HG02885 (cell line): ENCODE results near the gene TRAF2.

Source experiments
- ATAC-seq: cut with Tn5 transposase; IDR thresholded peaks from one replicate; pipeline ENCODE4 v1.9.1; 2021; ENCODE audit warnings: mild to moderate bottlenecking; ENCODE audit not compliant: unreplicated experiment, poor library complexity

TRAF2 gene

DNA sequence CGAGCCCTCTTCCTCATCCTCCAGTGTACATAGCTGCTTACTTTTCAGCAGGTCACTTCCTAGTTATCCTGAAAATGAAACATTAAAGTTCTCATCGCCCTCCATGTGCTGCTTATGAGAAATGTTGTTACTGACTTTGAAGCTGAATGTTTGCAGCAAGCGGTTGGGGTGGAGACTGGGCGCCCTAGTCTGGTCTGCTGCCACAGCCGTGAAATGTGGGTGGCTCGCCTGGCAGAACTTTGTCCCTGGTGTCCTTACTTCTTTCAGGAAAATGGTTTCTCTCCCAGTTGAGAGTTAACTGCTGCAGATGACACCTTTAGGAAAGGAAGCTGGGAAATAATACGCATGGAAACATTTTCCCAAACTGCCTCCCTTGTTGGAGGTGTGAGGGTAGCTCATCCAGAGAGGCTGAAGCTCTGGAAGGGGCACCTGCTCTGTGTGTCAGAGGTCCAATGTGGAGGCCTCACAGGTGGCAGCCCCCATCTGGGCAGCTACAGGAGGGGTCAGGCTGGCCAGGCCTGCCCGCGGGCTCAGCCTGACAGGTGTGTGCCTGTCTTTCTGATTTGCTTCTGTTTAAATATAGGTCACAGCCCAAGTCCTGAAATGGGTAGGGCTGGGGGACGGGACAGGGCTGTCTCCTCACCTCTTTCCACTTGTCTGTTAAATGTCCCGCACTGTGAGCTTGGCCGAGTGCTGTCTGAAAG lies 24.0 kb downstream of the TRAF2 start:
- ATAC-seq: no peak

DNA sequence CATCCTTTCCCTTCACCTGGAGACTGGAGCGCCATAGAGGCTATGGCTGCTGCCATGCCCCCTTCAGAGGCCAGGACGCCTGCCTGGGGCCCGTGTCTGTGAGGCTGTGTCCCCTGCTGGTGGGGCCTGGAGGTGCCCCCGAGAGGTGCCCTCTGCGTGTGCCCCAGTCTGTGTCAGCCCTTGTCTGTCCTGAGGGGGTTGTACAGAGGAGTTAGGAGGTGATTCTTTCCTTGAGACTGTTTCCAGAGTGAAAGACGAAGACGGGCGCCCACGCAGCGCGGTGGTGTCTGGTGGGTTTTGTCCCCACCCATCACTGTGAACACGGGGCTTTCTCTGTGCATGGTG lies 24.6 kb downstream of the TRAF2 start:
- ATAC-seq: no peak

DNA sequence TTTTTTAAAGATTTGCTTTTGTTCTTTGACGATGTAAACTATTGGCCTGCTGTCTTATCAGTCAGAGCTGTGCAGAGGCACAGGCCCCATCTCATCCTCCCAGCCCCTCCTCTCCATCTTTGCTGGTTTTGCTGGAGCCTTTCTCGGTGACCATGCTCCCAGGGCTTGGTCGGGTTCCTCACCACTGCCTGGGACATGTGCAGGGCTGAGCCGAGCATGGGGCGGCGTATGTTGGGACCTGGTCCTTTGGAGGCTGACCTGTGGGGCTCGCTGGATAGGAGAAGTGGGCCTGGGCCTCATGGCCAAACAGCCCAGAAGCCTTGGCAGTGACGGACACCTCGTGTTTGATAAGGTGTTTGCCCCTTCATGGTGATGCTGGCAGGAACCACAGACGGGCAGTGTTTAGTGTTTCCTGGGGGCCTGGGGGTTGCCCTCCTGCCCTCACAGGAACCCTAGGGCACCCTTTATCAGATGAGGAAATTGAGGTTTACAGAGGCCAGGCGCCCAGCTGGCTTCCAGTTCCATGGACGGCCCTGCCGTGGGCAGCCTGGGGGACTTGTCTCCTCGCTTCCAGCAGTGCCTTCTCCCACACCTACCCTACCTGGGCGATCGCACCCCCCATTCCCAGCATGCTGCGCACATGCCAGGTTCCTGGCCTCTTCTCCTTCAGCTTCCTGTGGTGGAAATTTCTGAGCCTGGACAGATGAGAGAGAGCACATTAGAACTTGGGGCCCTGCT lies 27.6 kb downstream of the TRAF2 start:
- no peak for ATAC-seq

DNA sequence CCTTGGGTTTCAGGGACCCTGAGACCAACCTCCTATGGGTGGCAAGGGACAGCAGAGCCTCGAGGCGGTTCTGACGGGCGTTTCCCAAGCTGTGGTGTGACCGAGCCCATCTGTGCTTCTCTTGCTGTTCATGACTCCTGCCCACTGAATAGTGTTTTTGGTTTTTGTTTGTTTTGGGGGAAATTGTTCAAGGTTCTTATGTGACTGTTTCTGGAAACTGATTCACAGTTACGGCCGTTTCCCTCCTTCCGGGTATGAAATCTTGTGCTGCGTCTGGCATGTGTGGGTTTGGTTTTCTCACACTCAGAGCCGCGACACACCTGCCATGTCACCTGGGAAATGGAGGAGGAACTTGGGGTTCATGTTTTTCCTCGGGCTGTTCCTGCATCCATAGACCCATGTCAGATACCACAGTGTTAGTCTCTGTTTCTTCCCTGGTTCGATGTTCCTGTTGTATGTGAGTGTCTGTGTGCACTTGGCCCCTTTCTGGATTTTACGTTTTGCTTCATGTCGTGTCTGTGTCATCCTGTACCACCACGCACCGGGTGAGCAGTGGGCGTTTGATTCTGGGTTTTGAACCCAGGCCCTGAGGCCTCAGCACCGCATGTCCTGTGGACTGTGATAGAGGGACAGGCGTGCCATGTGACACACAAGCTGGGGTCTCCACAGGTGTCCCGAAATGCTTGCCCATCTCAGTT lies 29.5 kb downstream of the TRAF2 start:
- no peak for ATAC-seq

DNA sequence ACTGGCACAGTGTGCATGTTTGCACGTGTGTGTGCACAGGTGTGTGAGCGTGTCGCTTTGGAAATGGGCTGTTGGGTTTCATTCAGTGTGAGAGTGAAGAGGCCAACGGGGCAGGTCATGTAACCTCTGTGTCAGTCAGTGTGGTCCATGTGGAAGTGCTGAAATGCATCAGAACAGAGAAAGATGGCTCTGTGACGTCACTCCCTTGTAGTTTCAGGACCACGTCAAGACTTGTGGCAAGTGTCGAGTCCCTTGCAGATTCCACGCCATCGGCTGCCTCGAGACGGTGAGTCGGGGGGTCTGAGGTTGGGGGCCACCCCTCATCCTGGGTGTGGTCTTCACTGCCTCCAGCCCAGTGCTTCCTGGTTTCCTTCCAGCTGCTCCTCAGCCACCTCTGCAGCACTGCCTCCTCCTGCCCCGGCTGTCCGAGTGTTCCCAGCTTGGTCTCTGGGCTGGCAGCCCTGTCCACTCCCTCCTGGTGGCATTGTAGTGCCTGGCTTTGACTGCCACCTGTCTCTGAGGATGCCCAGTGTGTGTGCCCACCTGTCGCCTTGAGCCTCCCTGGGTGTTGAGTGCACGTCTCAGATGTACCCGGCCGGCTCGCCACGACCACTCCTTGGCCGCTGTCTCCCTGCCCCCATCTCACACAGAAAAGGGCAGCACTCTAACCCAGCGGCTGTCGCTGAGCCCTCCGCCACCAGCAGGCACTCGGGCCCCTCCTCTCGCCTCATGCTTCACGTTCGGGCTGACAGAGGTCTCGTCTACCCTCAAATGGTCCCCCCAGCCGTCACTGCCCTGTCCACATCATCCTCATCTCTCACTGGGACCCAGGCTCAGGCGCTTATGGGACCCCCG lies 30.2 kb downstream of the TRAF2 start:
- ATAC-seq: no peak

DNA sequence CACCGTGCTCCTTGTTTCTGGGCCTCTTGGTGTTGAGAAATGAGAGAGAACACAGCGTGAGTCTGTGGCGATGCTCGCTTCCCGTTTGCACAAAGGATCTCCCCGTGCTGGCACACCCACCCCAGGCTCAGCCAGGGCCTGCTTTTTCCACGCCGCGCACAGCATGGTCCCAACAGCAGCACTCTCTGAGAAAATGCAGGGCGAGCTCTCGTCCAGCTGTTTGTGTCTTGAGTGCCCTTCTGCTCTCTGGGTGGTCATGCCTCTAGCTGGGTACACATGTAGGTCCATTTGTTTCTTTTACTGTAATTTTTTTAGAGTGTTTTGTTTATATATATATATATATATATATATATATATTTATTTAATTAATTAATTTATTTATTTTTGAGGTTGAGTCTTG lies 31.6 kb downstream of the TRAF2 start:
- ATAC-seq: no peak

DNA sequence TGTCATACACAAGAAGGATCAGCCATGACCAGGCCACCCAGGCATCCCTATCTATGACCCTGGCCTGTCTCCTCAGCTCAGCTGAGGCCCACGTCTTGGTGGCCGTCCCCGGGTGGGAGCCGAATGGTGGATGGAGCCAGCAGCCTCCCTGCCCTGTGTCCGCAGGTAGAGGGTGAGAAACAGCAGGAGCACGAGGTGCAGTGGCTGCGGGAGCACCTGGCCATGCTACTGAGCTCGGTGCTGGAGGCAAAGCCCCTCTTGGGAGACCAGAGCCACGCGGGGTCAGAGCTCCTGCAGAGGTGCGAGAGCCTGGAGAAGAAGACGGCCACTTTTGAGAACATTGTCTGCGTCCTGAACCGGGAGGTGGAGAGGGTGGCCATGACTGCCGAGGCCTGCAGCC lies 33.8 kb downstream of the TRAF2 start:
- no peak for ATAC-seq

DNA sequence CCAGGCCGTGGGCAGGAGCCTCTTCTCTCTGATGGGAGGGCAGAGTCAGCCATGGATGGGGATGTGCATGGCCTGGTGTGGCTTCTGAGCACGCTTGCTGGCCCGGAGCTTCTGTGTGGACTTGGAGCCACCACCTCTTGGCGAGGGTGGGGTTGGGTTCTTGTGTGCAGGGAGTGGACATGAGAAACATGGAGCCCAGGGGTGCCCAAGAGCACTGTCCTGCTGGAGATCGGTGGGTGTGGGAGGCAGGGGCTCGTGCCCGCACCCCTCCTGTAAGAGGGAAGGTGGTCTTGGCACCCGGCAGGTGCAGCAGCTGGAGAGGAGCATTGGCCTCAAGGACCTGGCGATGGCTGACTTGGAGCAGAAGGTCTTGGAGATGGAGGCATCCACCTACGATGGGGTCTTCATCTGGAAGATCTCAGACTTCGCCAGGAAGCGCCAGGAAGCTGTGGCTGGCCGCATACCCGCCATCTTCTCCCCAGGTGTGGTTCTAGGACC lies 34.5 kb downstream of the TRAF2 start:
- ATAC-seq: no peak

DNA sequence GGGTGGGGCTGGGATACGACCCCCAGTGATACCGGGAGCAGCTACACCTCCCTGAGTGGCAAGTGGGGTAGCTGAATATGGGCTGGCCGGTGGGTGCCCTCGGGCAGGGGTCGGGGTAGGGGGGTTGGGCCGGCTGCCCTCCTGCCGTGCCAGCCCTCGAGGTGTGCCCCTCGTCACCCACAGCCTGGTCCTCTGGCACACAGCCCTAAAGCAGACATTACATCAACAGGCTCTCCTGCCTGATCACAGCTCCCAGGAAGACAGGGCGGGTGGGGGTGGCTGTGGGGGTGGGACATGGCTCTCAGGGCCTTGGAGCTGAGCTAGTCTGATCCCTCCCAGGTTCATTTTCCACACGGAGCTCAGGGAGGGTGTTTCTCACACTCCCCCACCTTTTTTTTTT lies 35.0 kb downstream of the TRAF2 start:
- no peak for ATAC-seq

DNA sequence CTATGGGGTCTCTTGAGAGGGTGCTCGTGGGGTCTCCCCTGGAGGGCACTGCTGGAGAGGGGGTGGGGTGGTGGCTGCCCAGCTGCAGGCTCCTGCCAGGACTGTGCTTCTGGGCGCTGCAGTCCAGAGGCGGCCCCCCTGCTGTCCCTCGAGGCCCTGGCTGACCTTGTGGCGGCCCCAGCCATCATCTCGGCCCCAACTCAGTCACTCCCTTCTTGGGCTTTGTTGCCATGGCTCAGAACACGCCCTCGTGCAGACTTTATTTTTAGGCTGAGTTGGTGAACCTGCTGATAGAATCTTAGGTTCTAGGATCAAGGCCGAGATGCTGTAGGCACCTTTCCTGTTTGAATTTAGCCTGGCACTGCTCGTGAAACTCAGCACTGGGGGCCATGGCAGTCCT lies 35.4 kb downstream of the TRAF2 start:
- ATAC-seq: no peak

DNA sequence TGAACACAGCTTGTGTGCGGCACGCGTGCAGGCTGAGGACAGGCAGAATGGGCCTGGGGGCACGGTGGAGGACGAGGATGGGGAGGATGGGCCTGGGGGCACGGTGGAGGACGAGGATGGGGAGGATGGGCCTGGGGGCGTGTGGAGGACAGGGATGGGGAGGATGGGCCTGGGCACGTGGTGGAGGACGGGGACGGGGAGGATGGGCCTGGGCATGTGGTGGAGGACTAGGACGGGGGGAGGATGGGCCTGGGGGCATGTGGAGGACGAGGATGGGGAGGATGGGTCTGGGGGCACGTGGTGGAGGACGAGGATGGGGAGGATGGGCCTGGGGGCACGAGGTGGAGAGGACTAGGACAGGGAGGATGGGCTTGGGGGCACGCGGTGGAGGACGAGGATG lies 36.2 kb downstream of the TRAF2 start:
- ATAC-seq: no peak

DNA sequence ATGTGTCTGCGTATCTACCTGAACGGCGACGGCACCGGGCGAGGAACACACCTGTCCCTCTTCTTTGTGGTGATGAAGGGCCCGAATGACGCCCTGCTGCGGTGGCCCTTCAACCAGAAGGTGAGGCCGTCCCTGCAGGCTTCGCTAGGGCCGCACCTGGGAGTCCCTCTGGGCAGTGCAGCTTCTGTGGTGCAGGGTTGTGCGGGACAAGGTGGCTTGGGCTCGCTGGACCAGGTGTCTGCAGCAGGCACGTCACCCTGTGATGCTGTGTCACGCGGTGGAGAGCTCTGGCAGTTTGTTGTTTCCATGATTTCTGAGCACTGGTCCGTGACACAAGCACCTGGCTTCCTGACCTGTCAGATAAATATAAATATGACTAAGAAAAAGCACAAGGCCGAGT lies 37.6 kb downstream of the TRAF2 start:
- no peak for ATAC-seq

DNA sequence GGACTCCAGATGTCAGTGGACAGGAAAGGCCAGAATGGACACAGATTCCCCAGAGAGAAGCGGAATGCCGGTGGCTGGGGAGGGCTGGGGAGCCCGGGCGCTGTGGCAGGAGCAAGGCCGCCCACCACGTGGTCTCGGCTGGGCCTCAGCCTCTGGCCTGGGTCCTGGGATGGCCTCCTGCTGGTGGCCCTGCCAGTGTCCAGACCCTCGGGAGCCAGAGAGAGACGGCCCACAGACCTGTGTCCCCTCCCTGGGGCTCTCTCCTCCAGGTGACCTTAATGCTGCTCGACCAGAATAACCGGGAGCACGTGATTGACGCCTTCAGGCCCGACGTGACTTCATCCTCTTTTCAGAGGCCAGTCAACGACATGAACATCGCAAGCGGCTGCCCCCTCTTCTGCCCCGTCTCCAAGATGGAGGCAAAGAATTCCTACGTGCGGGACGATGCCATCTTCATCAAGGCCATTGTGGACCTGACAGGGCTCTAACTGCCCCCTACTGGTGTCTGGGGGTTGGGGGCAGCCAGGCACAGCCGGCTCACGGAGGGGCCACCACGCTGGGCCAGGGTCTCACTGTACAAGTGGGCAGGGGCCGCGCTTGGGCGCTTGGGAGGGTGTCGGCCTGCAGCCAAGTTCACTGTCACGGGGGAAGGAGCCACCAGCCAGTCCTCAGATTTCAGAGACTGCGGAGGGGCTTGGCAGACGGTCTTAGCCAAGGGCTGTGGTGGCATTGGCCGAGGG lies 39.3 kb downstream of the TRAF2 start:
- ATAC-seq: no peak

DNA sequence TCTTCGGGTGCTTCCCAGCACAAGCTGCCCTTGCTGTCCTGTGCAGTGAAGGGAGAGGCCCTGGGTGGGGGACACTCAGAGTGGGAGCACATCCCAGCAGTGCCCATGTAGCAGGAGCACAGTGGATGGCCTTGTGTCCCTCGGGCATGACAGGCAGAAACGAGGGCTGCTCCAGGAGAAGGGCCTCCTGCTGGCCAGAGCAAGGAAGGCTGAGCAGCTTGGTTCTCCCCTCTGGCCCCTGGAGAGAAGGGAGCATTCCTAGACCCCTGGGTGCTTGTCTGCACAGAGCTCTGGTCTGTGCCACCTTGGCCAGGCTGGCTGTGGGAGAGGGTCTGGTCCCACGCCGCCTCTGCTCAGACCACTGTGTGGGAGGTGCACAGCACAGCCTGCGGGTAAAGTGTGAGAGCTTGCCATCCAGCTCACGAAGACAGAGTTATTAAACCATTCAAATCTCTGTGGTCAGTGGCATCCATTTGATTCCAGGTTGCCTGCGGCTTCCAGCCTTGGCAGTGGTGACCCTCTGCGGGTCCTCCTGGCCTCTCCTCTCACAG lies 39.9 kb downstream of the TRAF2 start:
- no peak for ATAC-seq

DNA sequence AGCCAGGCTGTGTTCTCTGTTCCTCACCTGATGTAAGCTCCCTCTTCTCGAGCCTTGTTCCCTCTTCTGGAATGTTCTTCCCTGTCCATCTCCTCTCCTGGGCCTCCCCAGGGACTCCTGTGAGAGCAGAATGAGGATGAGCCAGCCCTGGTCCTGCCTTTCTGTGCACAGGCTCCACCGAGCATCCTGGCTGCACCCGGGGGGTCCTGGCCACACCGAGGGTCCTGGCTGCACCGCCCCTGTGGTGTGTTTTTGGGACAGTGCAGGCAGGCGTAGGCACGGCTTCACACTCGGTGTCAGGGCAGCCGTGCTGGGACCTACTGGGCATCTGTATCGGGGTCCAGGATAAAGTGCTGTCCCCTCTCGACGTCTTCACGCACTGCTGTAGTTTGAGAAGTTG lies 40.4 kb downstream of the TRAF2 start:
- no peak for ATAC-seq

DNA sequence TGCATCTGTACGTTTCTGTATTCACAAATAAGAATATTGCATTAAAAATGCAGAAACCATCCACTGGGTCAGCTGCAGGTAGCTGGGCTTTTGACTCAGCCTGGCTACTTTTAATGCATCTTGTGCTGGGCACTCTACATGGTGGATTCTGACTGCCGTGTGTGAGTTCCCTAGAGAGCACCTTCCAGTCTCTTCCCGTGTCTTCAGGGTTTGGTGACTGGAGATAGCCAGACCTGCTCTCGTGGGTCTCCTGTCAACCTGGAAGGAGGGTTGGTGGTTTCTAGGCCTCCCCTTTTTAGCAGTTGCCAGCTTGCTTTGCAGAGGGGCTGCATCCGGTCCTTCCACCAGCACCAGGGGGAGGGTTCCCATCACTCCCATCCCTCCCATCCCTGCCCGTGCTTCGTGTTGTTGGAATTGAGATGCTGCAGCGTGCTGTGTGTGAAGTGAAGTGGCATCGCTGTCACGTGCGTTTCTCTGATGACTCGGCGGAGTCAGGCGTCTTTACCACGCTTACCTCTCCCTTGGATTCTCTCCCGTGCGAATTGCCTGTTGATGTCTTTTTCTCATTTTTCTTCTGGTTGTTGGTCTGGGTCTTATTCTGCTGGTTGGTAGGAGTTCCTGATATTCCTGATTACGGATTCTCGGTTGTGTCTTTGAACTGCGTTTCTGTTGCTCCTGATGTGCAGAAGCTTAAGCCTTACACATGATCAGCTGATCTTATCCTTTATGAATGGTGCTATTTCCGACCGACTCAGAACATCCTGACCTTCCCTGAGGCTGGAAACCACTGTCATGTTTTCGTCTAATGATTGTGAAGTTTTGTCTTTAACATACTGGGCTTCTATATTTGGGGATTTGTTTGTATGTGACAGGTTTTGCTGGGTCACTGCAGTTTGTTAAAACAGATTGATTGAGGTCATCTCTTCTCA lies 41.3 kb downstream of the TRAF2 start:
- ATAC-seq: no peak

DNA sequence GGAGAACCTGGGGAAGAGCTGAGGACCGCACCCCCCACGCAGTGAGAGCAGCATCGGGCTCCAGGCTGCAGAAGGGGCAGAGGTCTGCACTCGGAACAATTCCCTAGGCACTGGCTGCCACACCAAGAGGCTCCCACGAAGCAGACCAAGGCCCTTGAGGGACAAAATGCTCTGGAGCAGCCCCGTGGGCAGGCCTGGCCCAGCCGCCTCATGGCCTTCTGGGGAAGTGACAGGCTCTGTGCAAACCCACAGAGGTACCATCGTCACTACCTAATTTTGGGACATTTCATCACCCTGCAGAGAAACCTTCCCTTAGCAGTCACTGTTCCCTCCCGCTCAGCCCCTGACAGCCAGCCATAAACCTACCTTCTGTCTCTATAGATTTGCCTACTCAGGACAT lies 42.3 kb downstream of the TRAF2 start:
- no peak for ATAC-seq

DNA sequence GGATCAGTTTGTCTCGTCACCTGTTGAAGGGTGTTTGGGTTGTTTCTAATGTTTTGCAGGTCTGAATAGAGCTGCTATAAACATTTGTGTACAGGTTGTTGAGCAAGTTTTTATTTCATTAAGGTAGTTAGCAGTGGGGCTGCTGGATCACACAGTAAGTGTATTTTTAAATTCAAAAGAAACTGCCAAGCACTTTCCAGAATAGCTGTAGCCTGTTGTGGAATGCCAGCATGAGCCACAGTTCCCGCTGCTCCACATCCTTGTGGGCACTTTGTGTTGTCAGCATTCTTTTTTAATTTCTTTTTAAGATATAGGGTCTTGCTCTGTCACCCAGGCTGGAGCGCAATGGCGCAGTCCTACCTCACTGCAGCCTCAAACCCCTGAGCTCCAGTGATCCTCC lies 43.7 kb downstream of the TRAF2 start:
- ATAC-seq: no peak
